Central memory CD8-positive, alpha-beta T cell (primary cell): ENCODE results near the gene SMAD1.
"Not testable (repeated sequence)": the region's sequence is repeated elsewhere in the genome, so short reads cannot be mapped to it uniquely, and the experiment has no call there.

Experiments
- ATAC-seq: fragments of 150-1000 bp; cut with Tn5 transposase; replicated peaks from 2 replicates; pipeline ENCODE4 v1.10.0; 2022; ENCODE audit warnings: mild to moderate bottlenecking, moderate FRiP score, moderate number of reproducible peaks; ENCODE audit not compliant: poor library complexity, severe bottlenecking; ENCODE audit errors: extremely low read depth
- DNase-seq, 2 donors: peaks; one replicate each; pipeline ENCODE4 v3.0.0; 2021; ENCODE audit warnings: low spot score in 2 of 2
- H3K27ac Mint-ChIP-seq: one replicate; pipeline ENCODE4 v1.8.0; 2022; ENCODE audit warnings: low read depth, mild to moderate bottlenecking, moderate library complexity, mixed read lengths
- H3K27me3 Mint-ChIP-seq: one replicate; pipeline ENCODE4 v1.8.0; 2022; ENCODE audit warnings: mixed read lengths
- H3K36me3 Mint-ChIP-seq: one replicate; pipeline ENCODE4 v1.8.0; 2022; ENCODE audit warnings: mild to moderate bottlenecking, moderate library complexity, mixed read lengths; ENCODE audit not compliant: insufficient read depth
- H3K4me1 Mint-ChIP-seq: one replicate; pipeline ENCODE4 v1.8.0; 2022; ENCODE audit warnings: mixed read lengths
- H3K4me3 Mint-ChIP-seq: one replicate; pipeline ENCODE4 v1.8.0; 2022; ENCODE audit warnings: mild to moderate bottlenecking, moderate library complexity, mixed read lengths
- H3K9me3 Mint-ChIP-seq: one replicate; pipeline ENCODE4 v1.8.0; 2022; ENCODE audit warnings: mixed read lengths

The SMAD1 gene

DNA sequence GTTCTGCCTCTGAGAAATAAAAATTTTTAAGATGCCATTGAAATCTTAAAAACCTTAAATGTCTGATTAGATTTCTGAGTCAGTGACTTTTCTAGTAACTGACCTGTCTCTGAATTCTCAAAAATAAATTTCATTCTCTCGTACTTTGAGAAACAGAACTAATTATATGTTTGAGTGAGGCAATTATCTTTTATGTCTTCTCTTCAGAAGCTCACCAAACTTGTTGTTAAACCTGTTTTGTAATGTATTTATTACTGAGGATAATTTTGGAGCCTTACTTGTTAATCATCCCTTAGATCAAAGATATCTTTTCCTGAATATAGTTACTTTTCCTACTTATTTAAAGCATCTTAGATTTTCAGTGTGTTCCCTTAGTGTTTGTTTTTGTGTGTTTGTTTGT, 73.0 kb downstream of the SMAD1 start:
- Mint-ChIP-seq H3K4me1 (no peaks in the 10 kb centered on the region), H3K36me3 (no peaks in the 10 kb centered on the region), H3K27me3 (no peaks in the 10 kb centered on the region), H3K27ac (no peak overlapping the region), H3K4me3 (no peak overlapping the region), H3K9me3 (no peaks in the 10 kb centered on the region)
- no peak for ATAC-seq
- no peak for DNase-seq

DNA sequence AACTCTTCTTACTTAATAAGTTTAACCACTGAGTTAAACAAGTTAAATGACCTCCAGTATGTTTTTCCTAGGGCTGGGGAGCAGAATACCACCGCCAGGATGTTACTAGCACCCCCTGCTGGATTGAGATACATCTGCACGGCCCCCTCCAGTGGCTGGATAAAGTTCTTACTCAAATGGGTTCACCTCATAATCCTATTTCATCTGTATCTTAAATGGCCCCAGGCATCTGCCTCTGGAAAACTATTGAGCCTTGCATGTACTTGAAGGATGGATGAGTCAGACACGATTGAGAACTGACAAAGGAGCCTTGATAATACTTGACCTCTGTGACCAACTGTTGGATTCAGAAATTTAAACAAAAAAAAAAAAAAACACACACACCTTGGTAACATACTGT, 76.1 kb downstream of the SMAD1 start:
- Mint-ChIP-seq H3K4me3 (no peak overlapping the region), H3K27ac (no peak overlapping the region), H3K9me3 (no peaks in the 10 kb centered on the region), H3K4me1 (no peaks in the 10 kb centered on the region), H3K27me3 (peaks cover 6% of the 10 kb centered on the region), H3K36me3 (no peaks in the 10 kb centered on the region)
- DNase-seq, result peak; percentile 22 to 31
- peak; percentile 64 for ATAC-seq

DNA sequence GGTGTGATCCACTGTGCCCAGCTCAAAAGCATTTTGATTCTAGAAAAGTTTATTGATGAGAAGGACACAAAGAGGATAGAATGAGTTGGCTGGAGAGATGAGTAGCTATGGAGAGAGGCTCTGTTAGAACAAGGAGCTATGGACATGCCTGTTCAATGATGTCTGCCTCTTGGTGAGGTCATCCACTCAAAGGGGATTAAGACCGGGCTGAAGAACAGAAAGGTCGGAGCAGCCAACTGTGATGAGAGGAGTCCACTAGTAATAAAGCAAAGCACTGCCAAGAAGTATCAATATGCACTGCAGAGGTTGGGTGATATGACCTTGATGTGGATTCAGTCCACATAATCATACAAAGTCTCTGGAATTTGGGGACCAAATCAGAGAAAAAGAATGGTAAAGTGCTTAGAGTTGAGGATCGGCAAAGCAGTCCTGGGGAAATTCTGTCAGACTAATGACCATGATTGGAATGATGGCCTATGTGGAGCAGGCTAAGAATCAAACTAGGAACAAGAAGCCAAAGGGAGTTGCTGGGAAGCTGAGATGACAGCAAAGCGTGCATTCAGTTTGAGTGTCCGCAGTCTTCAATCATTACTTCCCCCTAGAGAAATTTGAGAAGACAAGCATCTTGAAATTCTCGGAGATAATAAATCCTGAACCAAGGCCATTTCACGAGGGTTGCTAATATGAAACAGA, 81.8 kb downstream of the SMAD1 start:
- no peak for ATAC-seq

DNA sequence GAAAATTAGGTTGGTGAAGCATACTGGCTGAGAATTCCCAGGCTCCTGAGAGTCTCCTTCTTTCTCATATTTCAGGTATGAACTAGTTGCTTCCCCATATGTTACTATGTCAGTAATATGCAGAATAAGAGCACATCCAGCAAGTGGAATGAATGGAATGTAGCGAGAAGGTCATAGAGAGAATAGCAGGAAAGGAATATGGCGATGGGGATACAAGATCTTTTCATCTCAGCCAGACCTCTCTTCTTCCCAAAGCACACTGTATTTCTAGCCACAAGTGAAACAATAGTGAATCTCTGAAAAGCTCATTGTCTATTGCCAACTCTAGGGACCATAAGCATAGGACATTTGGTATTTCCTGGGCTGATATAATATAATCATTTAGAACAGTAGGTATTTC, 82.9 kb downstream of the SMAD1 start:
- DNase-seq, result no peak
- no peak for ATAC-seq
- Mint-ChIP-seq H3K27me3 (peaks cover 73% of the 10 kb centered on the region), H3K9me3 (no peaks in the 10 kb centered on the region), H3K36me3 (no peaks in the 10 kb centered on the region), H3K4me1 (no peaks in the 10 kb centered on the region), H3K27ac (no peak overlapping the region), H3K4me3 (no peak overlapping the region)

More for the DNA sequence above, 81.8 kb downstream of the SMAD1 start:
- H3K27me3 Mint-ChIP-seq, result peaks cover 62% of the 10 kb centered on the region
- H3K9me3 Mint-ChIP-seq, result no peaks in the 10 kb centered on the region
- no peak for DNase-seq
- H3K4me3 Mint-ChIP-seq, result no peak overlapping the region
- no peaks in the 10 kb centered on the region for H3K4me1 Mint-ChIP-seq
- H3K36me3 Mint-ChIP-seq, result no peaks in the 10 kb centered on the region
- no peak overlapping the region for H3K27ac Mint-ChIP-seq

DNA sequence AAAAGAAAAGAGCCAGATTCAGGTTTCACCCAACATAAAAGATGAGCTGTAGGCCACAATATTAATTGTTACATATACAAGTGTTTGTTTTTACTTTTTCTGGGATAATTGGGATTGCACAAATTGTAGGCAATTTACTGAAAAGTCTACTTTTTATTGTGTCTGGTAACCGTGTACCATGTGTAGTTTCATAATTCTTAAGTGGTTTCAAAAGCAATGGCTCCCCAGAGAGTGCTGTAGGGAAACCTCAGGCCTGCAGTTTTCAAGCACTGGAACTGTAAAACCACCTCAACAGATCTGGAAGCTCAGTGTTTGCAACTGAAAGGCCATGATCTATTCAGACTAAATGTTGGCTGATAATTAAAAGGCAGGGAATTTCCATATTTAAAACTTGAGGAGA, 83.7 kb downstream of the SMAD1 start:
- H3K27ac Mint-ChIP-seq, result no peak overlapping the region
- no peaks in the 10 kb centered on the region for H3K4me1 Mint-ChIP-seq
- H3K9me3 Mint-ChIP-seq, result no peaks in the 10 kb centered on the region
- no peak for ATAC-seq
- H3K27me3 Mint-ChIP-seq, result peaks cover 81% of the 10 kb centered on the region
- DNase-seq, result no peak
- H3K36me3 Mint-ChIP-seq, result no peaks in the 10 kb centered on the region
- no peak overlapping the region for H3K4me3 Mint-ChIP-seq

GRCh38 chr4:145566086-145566708, 84.5 kb downstream of the SMAD1 start:
- Mint-ChIP-seq H3K27me3 (peaks cover 90% of the 10 kb centered on the region), H3K27ac (no peak overlapping the region), H3K4me1 (no peaks in the 10 kb centered on the region), H3K4me3 (no peak overlapping the region), H3K9me3 (no peaks in the 10 kb centered on the region), H3K36me3 (no peaks in the 10 kb centered on the region)
- DNase-seq (no peak), ATAC-seq (no peak)

- ATAC-seq (no peak), DNase-seq (no peak)
- Mint-ChIP-seq H3K4me1 (no peaks in the 10 kb centered on the region), H3K27me3 (peaks cover 94% of the 10 kb centered on the region), H3K27ac (no peak overlapping the region), H3K36me3 (no peaks in the 10 kb centered on the region), H3K4me3 (no peak overlapping the region), H3K9me3 (peaks cover under 1% of the 10 kb centered on the region)
These were observed 85.1 kb downstream of the SMAD1 start for GRCh38 chr4:145566768-145567167.

GRCh38 chr4:145567516-145567915, 85.9 kb downstream of the SMAD1 start:
- ATAC-seq (no peak), DNase-seq (no peak)
- H3K4me1 Mint-ChIP-seq, result no peaks in the 10 kb centered on the region
- H3K9me3 Mint-ChIP-seq, result peaks cover 8% of the 10 kb centered on the region
- H3K36me3 Mint-ChIP-seq, result no peaks in the 10 kb centered on the region
- peaks cover 97% of the 10 kb centered on the region for H3K27me3 Mint-ChIP-seq
- no peak overlapping the region for H3K27ac Mint-ChIP-seq
- no peak overlapping the region for H3K4me3 Mint-ChIP-seq

- H3K4me1 Mint-ChIP-seq, DNase-seq, H3K27ac Mint-ChIP-seq, ATAC-seq, H3K4me3 Mint-ChIP-seq, H3K36me3 Mint-ChIP-seq, H3K9me3 Mint-ChIP-seq: not testable (repeated sequence)
- peaks cover 63% of the 10 kb centered on the region for H3K27me3 Mint-ChIP-seq
These were observed 92.9 kb downstream of the SMAD1 start for GRCh38 chr4:145574546-145574945.

GRCh38 chr4:145580906-145581305, 99.3 kb downstream of the SMAD1 start:
- ATAC-seq (no peak), DNase-seq (no peak)
- Mint-ChIP-seq H3K9me3 (no peaks in the 10 kb centered on the region), H3K27me3 (peaks cover 35% of the 10 kb centered on the region), H3K36me3 (no peaks in the 10 kb centered on the region), H3K4me1 (no peaks in the 10 kb centered on the region), H3K4me3 (no peak overlapping the region), H3K27ac (no peak overlapping the region)

GRCh38 chr4:145583191-145584055, 101.8 kb downstream of the SMAD1 start:
- H3K27ac Mint-ChIP-seq, result no peak overlapping the region
- no peak for DNase-seq
- no peak overlapping the region for H3K4me3 Mint-ChIP-seq
- no peaks in the 10 kb centered on the region for H3K36me3 Mint-ChIP-seq
- no peak for ATAC-seq
- no peaks in the 10 kb centered on the region for H3K9me3 Mint-ChIP-seq
- H3K4me1 Mint-ChIP-seq, result no peaks in the 10 kb centered on the region
- peaks cover 29% of the 10 kb centered on the region for H3K27me3 Mint-ChIP-seq

GRCh38 chr4:145587088-145587754, 105.6 kb downstream of the SMAD1 start:
- ATAC-seq (no peak), DNase-seq (no peak)
- Mint-ChIP-seq H3K36me3 (peaks cover 1% of the 10 kb centered on the region), H3K9me3 (no peaks in the 10 kb centered on the region), H3K4me3 (no peak overlapping the region), H3K4me1 (no peaks in the 10 kb centered on the region), H3K27me3 (peaks cover 35% of the 10 kb centered on the region), H3K27ac (no peak overlapping the region)
